Measurements from ENCODE around the gene ROM1.

DNA sequence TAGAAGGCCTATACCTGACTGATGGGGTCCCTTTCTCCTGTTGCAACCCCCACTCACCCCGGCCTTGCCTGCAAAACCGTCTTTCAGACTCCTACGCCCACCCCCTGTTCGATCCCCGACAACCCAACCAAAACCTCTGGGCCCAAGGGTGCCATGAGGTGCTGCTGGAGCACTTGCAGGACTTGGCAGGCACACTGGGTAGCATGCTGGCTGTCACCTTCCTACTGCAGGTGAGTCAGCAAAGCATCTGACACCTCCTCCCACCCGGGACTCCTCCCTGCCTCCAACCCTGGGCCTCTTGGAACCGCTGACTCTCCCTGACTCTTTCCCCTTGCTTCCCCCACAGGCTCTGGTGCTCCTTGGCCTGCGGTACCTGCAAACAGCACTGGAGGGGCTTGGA, 1.2 kb downstream of the ROM1 start:
- TF ChIP-seq POLR2AphosphoS5 (IDR thresholded peaks at IDR 0.05; ENCODE audit: low read depth, low read length) (no peak), TAF1 (IDR thresholded peaks at IDR 0.05; ENCODE audit: borderline replicate concordance, low read depth, low read length) (no peak), POLR2A (IDR thresholded peaks at IDR 0.05; ENCODE audit: low read depth, low read length) (no peak)

Data from GM12892 (cell line).